HG03097 (cell line): ENCODE results near the gene PBXIP1.
A peak's percentile ranks its signal among the peaks of the same experiment; 100 is the strongest.

Experiments
- ATAC-seq: cut with Tn5 transposase; IDR thresholded peaks from one replicate; pipeline ENCODE4 v1.9.1; 2021; ENCODE audit not compliant: unreplicated experiment, low FRiP score

PBXIP1 gene

DNA sequence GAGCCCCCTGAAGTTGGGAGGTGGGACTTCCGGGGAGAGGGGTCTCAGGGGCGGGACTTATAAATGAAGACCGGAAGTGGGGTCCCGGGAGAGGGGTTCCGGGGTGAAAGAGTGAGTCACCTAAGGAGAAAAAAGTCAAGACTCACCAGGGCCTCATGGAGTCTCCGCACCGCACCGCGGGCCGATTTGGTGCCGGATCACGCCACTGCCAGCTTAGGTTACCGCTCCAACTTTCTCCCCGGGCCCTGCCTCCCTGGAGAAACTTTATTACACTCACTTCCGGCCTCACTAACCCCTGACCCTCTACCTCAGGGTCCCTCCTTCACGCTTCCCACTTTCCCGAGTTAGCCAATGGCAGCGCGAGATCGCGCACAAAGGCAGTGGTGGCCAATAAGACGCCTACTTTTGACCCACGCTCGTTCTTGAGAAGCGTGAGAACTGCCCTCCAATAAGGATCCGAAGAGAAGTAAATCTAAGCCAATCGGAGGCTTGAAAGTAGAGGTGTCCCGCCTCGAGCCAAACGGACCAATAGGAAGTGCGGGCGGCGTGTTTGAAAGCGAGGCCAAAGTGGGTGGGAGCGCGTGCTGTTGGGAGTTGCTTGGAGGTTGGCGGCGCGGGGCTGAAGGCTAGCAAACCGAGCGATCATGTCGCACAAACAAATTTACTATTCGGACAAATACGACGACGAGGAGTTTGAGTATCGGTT, 18.4 kb upstream of the PBXIP1 start, which contains the start of gene CKS1B:
CKS1B (plus strand) TSS at position 580 of the 706 bp plus-strand sequence; CDS start at position 645, 65 bp downstream.
- ATAC-seq = peak; percentile 74

- ATAC-seq = peak; percentile 25
Observed at GRCh38 chr1:154973344-154974101, 17.6 kb upstream of the PBXIP1 start.

- ATAC-seq = no peak
Observed at GRCh38 chr1:154972517-154973343, 16.8 kb upstream of the PBXIP1 start.

GRCh38 chr1:154972213-154972516, 16.3 kb upstream of the PBXIP1 start:
- no peak for ATAC-seq

GRCh38 chr1:154971341-154971998, 15.6 kb upstream of the PBXIP1 start:
- ATAC-seq = no peak

DNA sequence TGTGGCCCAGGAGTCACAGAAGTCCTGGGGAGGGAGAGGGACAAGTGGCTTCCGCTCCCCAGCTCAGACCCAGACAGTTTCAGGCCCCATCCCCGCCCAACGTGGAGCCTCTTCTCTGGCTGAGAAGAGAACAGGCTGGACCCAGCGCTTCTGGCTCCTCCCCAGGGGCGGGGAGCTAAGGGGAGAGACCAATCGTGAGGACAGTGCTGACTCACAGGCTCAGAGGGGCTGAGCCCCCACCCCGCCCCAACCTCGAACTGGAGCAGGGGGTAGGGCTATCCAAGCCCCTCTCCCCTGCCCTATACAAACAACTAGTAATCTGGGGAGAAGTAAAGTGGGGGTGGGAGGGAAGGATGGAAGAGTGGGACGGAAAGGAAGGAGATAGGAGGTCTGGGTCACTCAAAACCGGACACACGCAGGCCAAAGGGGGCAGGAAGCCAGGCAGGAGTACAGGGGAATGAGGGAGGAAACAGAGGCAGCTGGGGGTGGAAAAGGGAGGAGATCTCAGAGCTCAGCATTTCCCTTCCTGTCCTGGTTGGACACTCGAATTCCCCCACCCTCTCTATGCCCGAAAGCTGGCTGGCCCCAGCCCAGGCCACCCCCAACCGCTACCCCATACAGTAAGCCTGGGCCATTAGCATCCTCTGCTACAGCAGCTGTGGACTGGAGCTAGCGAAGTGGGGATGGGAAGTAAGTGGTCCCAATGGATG, 14.9 kb upstream of the PBXIP1 start, which contains the start of gene SHC1:
SHC1 (minus strand) TSS at position 117 of the 710 bp plus-strand sequence. CDS start 221 bp downstream, outside the sequence.
- ATAC-seq = no peak

- no peak for ATAC-seq
Observed at GRCh38 chr1:154969860-154970452, 14.1 kb upstream of the PBXIP1 start.

DNA sequence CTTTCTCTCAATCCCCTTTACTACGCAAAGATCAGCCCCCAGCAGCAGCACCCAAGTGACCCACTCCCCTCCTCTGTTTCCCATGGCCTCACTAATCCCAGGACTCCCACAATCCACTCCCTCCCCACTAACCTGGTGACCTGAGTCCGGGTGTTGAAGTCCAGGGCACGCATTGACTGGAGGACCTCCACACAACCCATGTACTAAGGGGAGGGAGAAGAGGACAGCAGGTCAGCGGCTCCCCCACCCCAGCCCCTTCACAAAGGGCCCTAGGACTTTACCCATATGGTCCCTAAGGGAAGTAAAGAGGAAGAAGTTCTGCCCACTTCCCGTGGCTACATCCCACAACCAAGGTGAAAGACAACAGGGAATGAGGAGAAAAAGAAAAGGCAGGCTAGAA, 13.3 kb upstream of the PBXIP1 start:
- ATAC-seq = no peak

DNA sequence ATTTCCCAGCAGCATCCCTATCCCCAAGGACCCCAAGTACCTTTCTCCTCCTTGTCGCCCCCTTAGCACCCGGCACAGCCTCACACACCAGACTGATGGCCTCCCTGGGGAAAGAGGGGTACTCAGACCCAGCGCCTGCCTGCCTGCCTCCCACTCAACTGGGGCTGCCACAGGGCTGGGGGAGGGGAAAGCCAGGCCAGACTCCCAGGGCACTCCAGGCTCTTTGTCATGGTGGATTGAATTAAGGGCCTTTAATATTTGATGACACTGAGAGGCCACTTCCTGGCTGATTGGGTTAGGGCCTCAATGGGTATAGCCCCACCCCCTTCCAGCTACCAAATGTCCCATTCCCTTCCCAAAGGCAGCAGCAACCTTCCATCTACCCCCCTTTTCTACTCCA, 12.8 kb upstream of the PBXIP1 start:
- ATAC-seq = no peak

- no peak for ATAC-seq
Observed at GRCh38 chr1:154967331-154967950, 11.5 kb upstream of the PBXIP1 start.

GRCh38 chr1:154966111-154966510, 10.2 kb upstream of the PBXIP1 start:
- no peak for ATAC-seq

- no peak for ATAC-seq
Observed at GRCh38 chr1:154964359-154964758, 8.5 kb upstream of the PBXIP1 start.

- no peak for ATAC-seq
Observed at GRCh38 chr1:154963643-154964042, 7.7 kb upstream of the PBXIP1 start.

DNA sequence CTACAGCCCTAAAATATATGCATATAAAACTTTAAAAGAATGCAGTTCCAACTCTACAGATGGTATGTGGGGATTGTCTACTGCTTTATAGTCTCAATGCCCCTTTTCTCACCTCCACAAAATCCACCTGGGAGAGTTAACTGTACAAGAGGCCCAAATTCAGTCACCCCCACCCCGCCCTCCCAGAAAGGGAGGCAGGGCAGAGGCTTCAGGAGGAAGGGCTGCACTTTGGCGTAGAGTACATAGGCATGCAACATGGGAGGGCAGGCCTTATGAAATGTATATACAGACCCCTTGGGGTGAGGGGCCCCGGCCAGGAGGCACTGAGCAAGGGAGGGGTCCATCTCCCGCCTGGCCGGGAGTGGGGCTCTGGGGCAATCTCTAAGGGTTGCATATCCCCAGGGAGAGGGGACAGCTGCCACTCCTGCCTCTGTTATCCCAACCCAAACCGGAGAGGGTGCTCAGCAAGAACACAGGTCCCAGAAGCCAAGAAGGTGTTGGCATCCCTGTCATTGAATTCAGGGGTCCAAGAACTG, 7.0 kb upstream of the PBXIP1 start:
- no peak for ATAC-seq

DNA sequence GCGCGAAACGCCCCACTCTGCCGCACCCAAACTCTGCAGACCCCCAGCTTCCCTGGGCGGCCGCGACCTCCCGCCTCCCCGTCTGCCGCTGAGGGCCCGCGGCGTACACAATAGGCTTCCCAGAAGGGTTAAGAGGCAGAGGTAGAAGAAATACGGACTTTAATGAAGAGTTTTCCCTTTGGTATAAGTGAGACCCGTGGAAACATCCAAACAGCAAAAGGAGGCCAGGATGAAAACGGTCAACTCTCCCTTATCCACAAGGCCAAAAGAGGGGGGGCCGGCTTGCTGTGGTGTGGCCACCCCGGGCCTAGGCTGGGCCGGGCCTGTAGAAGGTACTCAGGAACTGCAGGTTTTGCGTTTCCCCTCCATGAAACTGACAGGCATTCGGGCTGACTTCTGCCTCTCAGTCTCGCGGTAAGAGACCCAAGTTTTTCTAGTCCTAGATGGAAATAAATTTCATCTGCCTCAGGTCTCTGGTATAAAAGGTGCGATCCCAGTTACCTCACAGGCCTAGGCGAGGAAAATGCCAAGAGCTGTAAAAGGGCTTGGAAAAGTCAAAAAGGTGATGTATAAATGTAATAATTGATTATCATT, 6.4 kb upstream of the PBXIP1 start:
- ATAC-seq = peak; percentile 3

DNA sequence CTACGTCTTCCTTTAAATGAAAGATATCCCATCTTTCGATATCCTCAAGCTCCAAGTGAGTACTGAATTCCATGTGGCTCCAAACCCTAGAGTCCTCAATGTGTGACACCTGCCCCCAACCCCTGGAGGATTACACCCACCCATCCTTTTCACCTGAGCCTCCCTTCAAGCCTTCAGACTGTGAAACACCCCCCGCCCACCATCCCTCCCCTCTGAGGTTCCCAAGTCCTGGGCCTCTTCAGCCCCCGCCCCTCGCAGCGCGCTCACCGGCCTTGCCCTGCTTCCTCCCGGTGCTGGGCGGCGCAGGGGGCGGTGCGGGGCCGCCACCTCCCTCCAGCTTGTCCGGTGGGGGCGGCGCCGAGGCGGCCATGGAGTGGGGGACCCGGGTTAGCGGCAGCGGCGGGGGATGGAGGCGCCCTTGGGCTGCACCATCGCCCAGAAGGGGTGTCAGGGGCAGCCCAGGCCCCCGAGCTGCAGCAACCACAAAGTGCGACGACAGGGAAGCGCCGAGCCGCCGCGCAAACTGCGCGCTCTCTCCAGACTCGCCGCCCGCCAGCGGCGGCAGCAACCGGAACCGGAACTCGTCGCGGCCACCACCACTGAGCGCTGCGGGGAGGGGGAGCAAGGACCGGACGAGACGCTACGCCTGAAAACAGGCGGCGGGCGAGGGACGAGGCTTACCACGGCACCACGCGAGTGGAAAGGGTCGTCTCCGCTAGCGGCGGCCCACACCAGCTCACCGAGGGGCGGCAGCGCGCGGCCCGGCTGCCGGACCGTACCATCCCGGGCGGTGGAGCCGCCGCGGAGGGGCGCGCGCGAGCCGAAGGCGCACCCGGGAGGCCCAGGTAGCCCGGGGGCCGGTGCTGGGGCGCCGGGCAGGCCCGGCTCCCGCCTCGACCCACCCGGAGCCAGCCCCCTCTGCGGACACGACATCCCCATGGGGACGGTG, 5.6 kb upstream of the PBXIP1 start, which contains the start of gene PYGO2:
PYGO2 (minus strand) TSS at position 576 of the 949 bp plus-strand sequence; CDS start at position 370, 206 bp downstream.
- peak; percentile 51 for ATAC-seq

DNA sequence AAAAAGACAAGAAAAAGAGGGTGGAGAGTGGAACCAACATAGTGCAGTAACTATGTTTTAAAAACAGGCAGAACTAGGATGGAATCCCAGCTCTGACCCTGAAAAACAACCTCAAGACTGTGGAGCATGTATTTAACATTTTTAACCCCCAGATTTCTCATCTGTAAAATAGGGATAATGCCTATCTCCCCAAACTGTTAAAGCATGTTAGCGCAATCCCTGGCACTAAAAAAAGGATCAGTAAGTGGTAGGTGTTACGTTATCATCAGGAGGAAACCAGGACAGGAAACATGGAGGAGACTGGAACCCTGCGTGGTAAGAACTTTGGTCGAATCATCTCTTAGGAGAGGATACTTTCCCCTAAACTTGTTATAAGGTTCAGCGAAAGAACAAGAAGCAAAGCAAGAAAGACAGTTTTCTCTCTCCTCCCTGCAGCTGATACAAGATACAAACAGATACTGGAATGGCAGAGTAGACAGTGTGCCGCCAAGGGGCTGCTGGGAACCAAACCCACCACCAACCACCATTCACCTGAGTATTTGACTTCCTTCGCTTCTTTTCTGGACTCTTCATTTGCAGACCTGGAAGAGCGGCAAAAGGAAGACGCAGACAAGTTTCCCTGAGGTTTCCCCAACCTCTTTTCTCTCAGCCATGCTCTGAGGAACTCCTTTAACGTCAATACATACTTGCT, 4.7 kb upstream of the PBXIP1 start:
- ATAC-seq = no peak
